GM12878 (cell line): ENCODE data around the gene ERCC1. TPM values are rescaled to one million over a fixed set of nuclear protein-coding genes. Genes with fewer than 3 reads are reported as not detected.

ENCODE experiments used
- ATAC-seq: fragments of 200-7000 bp; cut with Tn5 transposase; 3 replicates; pipeline ENCODE4 v1.9.1; 2020; ENCODE audit warnings: mild to moderate bottlenecking, moderate library complexity
- BruUV-seq: library from RNA; stranded (reverse); fragments of 400-500 nt; replicated peaks from 2 replicates; lab custom pipeline; 2021; lab: Mats Ljungman, UMichigan
- CTCF ChIA-PET: fragments of 300-600 bp; sonication (Branson Sonifier 250); formaldehyde crosslinking; extraction: SDS; loops from one replicate; lab custom pipeline; 2021; ENCODE audit warnings: inconsistent platforms; lab: Yijun Ruan, JAX
- POLR2A ChIA-PET: fragments of 350-600 bp; formaldehyde crosslinking; extraction: SDS; loops from one replicate; lab custom pipeline; 2021; ENCODE audit warnings: inconsistent platforms; lab: Charles Lee
- RAD21 ChIA-PET: fragments of 300-600 bp; sonication (Branson Sonifier 250); formaldehyde crosslinking; loops from one replicate; lab custom pipeline; 2023; ENCODE audit warnings: antibody characterized with exemption; ENCODE audit not compliant: unreplicated experiment; lab: Charles Lee
- SMC1A ChIA-PET: fragments of 300-600 bp; sonication (Branson Sonifier 250); formaldehyde crosslinking; loops from one replicate; lab custom pipeline; 2023; ENCODE audit not compliant: unreplicated experiment, uncharacterized antibody; lab: Charles Lee
- DNase-seq: peaks from one replicate; pipeline ENCODE4 v3.0.0-alpha.2; 2011; ENCODE audit warnings: low read depth, low spot score
- FAIRE-seq: peaks from 3 replicates; lab custom pipeline; 2011; peaks lifted over from hg19 to GRCh38; lab: Jason Lieb, UNC
- H2AFZ ChIP-seq: 2 replicates; pipeline ENCODE4 v1.6.0; 2011; ENCODE audit warnings: low read depth, low read length, control low read depth; ENCODE audit not compliant: control insufficient read depth
- H3K27ac ChIP-seq: 2 replicates; pipeline ENCODE4 v1.5.1; 2011; ENCODE audit warnings: control low read depth; ENCODE audit not compliant: control insufficient read depth, insufficient read depth
- H3K27me3 ChIP-seq, 2 experiments: replicated peaks in 1 of 2; 2 replicates each; pipeline versions ENCODE4 v1.6.0 to v1.6.1; 2011; ENCODE audit warnings: low read length in 1 of 2; ENCODE audit not compliant: control insufficient read depth in 2 of 2, insufficient read depth in 2 of 2
- H3K36me3 ChIP-seq, 2 experiments: 2 replicates each; pipeline ENCODE4 v1.5.1; 2011; ENCODE audit warnings: low read length in 1 of 2; ENCODE audit not compliant: control insufficient read depth in 2 of 2, insufficient read depth in 2 of 2
- H3K4me1 ChIP-seq: 2 replicates; pipeline ENCODE4 v1.6.1; 2011; ENCODE audit warnings: mild to moderate bottlenecking, low read length, moderate library complexity, mixed read lengths; ENCODE audit not compliant: control insufficient read depth, insufficient read depth
- H3K4me2 ChIP-seq: 2 replicates; pipeline ENCODE4 v1.6.0; 2011; ENCODE audit warnings: control low read depth; ENCODE audit not compliant: control insufficient read depth, insufficient read depth
- H3K4me3 ChIP-seq: fragments of 200-600 bp; sonication (generic); 2 replicates; pipeline ENCODE4 v1.5.1; 2016
- H3K79me2 ChIP-seq: 2 replicates; pipeline ENCODE4 v1.6.0; 2011; ENCODE audit warnings: low read length; ENCODE audit not compliant: control insufficient read depth, insufficient read depth
- H3K9ac ChIP-seq: 2 replicates; pipeline ENCODE4 v1.8.0; 2011; ENCODE audit warnings: low read length, control low read depth, mixed read lengths; ENCODE audit not compliant: control insufficient read depth, insufficient read depth
- H3K9me3 ChIP-seq: replicated peaks from 3 replicates; pipeline ENCODE4 v1.5.1; 2011; ENCODE audit warnings: mild to moderate bottlenecking, low read length; ENCODE audit not compliant: control insufficient read depth, insufficient read depth
- H4K20me1 ChIP-seq: 2 replicates; pipeline ENCODE4 v1.6.0; 2011; ENCODE audit not compliant: control insufficient read depth, insufficient read depth
- BACH1 ChIP-seq: fragments of 450-650 bp; IDR thresholded peaks from 2 replicates; pipeline ENCODE4 v1.6.1; 2017; ENCODE audit warnings: mild to moderate bottlenecking, borderline replicate concordance
- CHD4 ChIP-seq: fragments of 200-600 bp; sonication (generic); IDR thresholded peaks from 2 replicates; pipeline ENCODE4 v1.6.1; 2016; ENCODE audit warnings: mild to moderate bottlenecking
- MTA3 ChIP-seq: IDR thresholded peaks from 2 replicates; pipeline ENCODE4 v1.6.1; 2012; ENCODE audit warnings: low read length, inconsistent platforms, borderline replicate concordance
- NR2F1 ChIP-seq: fragments of 450-650 bp; conservative IDR thresholded peaks from 2 replicates; pipeline ENCODE4 v1.6.1; 2017; ENCODE audit warnings: mild to moderate bottlenecking
- POU2F2 ChIP-seq: IDR thresholded peaks from 3 replicates; pipeline ENCODE4 v1.6.1; 2011; ENCODE audit warnings: low read depth, mild to moderate bottlenecking, low read length, borderline replicate concordance
- RAD21 ChIP-seq: IDR thresholded peaks from 2 replicates; pipeline ENCODE4 v1.6.1; 2011; ENCODE audit warnings: mild to moderate bottlenecking, low read depth, low read length, moderate library complexity; ENCODE audit not compliant: insufficient read depth
- RB1 ChIP-seq: fragments of 450-650 bp; formaldehyde crosslinking; IDR thresholded peaks from 2 replicates; pipeline ENCODE4 v1.6.1; 2017; ENCODE audit warnings: mild to moderate bottlenecking, borderline replicate concordance
- SIN3A ChIP-seq: IDR thresholded peaks from 2 replicates; pipeline ENCODE4 v1.6.1; 2012; ENCODE audit warnings: low read depth, low read length, improper control_type of control experiment
- SREBF1 ChIP-seq: IDR thresholded peaks from 2 replicates; pipeline ENCODE4 v1.6.1; 2012; ENCODE audit warnings: mild to moderate bottlenecking, low read length
- SRF ChIP-seq, 2 experiments: IDR thresholded peaks; 2 replicates each; pipeline ENCODE4 v1.6.1; 2011; ENCODE audit warnings: low read depth in 2 of 2, low read length in 2 of 2, mild to moderate bottlenecking in 1 of 2, moderate library complexity in 1 of 2
- STAT1 ChIP-seq: fragments of 450-650 bp; conservative IDR thresholded peaks from 2 replicates; pipeline ENCODE4 v1.6.1; 2014; ENCODE audit warnings: antibody characterized with exemption, mild to moderate bottlenecking
- STAT3 ChIP-seq: IDR thresholded peaks from 2 replicates; pipeline ENCODE4 v1.6.1; 2011; ENCODE audit warnings: low read depth, low read length, improper control_type of control experiment
- TBL1XR1 ChIP-seq: IDR thresholded peaks from 2 replicates; pipeline ENCODE4 v1.6.1; 2012; ENCODE audit warnings: low read depth, low read length, improper control_type of control experiment
- USF1 ChIP-seq: IDR thresholded peaks from 2 replicates; pipeline ENCODE4 v1.6.1; 2011; ENCODE audit warnings: borderline replicate concordance, low read depth, mild to moderate bottlenecking, moderate library complexity, mixed read lengths, low read length; ENCODE audit not compliant: insufficient read depth; ENCODE audit errors: extremely low read length
- ZBTB11 ChIP-seq: fragments of 450-650 bp; formaldehyde crosslinking; IDR thresholded peaks from 2 replicates; pipeline ENCODE4 v1.5.0; 2022; ENCODE audit warnings: mild to moderate bottlenecking, missing genetic modification characterization
- ZNF592 ChIP-seq: fragments of 450-650 bp; IDR thresholded peaks from 2 replicates; pipeline ENCODE4 v1.6.1; 2017; ENCODE audit warnings: mild to moderate bottlenecking, moderate library complexity
- WGBS: methylation state at CpG from one replicate; pipeline ENCODE4 v1.1.6; 2016; ENCODE audit warnings: low lambda C conversion rate; ENCODE audit not compliant: insufficient replicate concordance, insufficient coverage; ENCODE audit errors: missing lambda C conversion rate; 5-methylcytosine and 5-hydroxymethylcytosine counted together
- in situ Hi-C: fragments of 300-500 bp; cut with MboI; formaldehyde crosslinking; loops from 9 replicates; pipeline ENCODE4 v1.14.3; 2018; ENCODE audit warnings: mixed read lengths
- intact Hi-C: fragments of 100-400 bp; cut with micrococcal nuclease; formaldehyde crosslinking; loops from one replicate; pipeline ENCODE4 v1.14.2; 2022; ENCODE audit not compliant: unreplicated experiment
- polyA plus RNA-seq, 11 experiments: library from polyadenylated mRNA; depleted of rRNA in 4 of 11; unstranded in 6 of 11; stranded (reverse) in 5 of 11; fragments of >200 nt; fragmentation: Nextera tagmentation in 4 of 11; fragmentation: Illumina TruSeq in 1 of 11; extraction: Ambion mirVana in 4 of 11; extraction: Trizol in 1 of 11; gene quantifications; 1 replicate in 1 of 11; 2 replicates in 10 of 11; pipeline versions ENCODE4 v1.2.1 to v1.2.3, GENCODE V29; 2011 to 2016; ENCODE audit warnings: inconsistent platforms in 2 of 11, missing spikeins in 2 of 11, low read depth in 1 of 11
- total RNA-seq, 4 experiments: library from RNA; depleted of rRNA in 3 of 4; stranded (reverse); fragments of >200 nt in 3 of 4; fragmentation: Illumina TruSeq in 1 of 4; extraction: Trizol in 1 of 4; gene quantifications; 2 replicates each; pipeline versions ENCODE4 v1.2.1 to v1.2.3, GENCODE V29; 2013 to 2021

The ERCC1 gene
- total and polyA plus RNA-seq, 10 of the 15 experiments (the other 5 are each of a cell fraction or from before 2014, with no cell fraction given) = 14.7 to 104 (median 61.1) TPM

- ATAC-seq (no peak), DNase-seq (no peak), FAIRE-seq (no peak)
- ChIA-PET POLR2A (interaction anchor here (0.7 kb wide), 2 partner anchors 22 to 1156 kb away, joined by 8 to 13 read pairs; no protein-coding TSS in a partner anchor), CTCF (interaction anchor here (1.9 to 6.4 kb wide), 7 partner anchors 10 to 196 kb away, joined by 4 to 176 read pairs (median 19); partner anchors contain the start of genes FOSB and PPP1R13L), RAD21 (interaction anchor here (1.7 to 4.2 kb wide), 2 partner anchors 8 to 32 kb away, joined by 6 to 25 read pairs; no protein-coding TSS in a partner anchor), SMC1A (interaction anchor here (2.9 to 6.0 kb wide), 2 partner anchors 21 to 32 kb away, joined by 32 to 52 read pairs; partner anchors contain the start of gene FOSB)
- Histone ChIP-seq H3K79me2 (peaks cover 3% of the 10 kb centered on the region; the same call in 1 of the 2 replicates), H3K9me3 (no peaks in the 10 kb centered on the region), H3K4me3 (no peak overlapping the region), H3K4me1 (peaks cover 35% of the 10 kb centered on the region), H4K20me1 (no peaks in the 10 kb centered on the region), H2AFZ (no peak overlapping the region), H3K9ac (no peak overlapping the region), H3K27ac (no peak overlapping the region), H3K27me3 (no peaks in the 10 kb centered on the region), H3K36me3 (no peaks in the 10 kb centered on the region), H3K4me2 (no peak overlapping the region)
- intact Hi-C loops = no loop called here
- 93% methylated on average over 7 of the region's 7 CpGs for WGBS
- no TSS peak for BruUV-seq
- in situ Hi-C loops = no loop called here
- TF ChIP-seq RAD21 (no peak), SIN3A (no peak), MTA3 (no peak), SREBF1 (no peak), USF1 (no peak), TBL1XR1 (no peak), STAT1 (no peak), NR2F1 (no peak), CHD4 (no peak), ZNF592 (no peak), BACH1 (no peak), STAT3 (no peak), SRF (IDR thresholded peaks at IDR 0.05; ENCODE audit: low read depth in 2 of 2, low read length in 2 of 2) (no peak), POU2F2 (no peak), RB1 (no peak), ZBTB11 (no peak)
Observed at GRCh38 chr19:45446944-45447343, 23.2 kb upstream of the ERCC1 start.
